Activated CD8-positive, alpha-beta memory T cell treated with anti-CD3 and anti-CD28 coated beads for 4 hours (primary cell): ENCODE results near the gene RECQL5.

Experiments
- DNase-seq, 2 donors: peaks; one replicate each; pipeline ENCODE4 v3.0.0-alpha.2; 2020; ENCODE audit warnings: low read depth in 2 of 2

RECQL5 gene

GRCh38 chr17:75633486-75634375 lies 33.2 kb downstream of the RECQL5 start:
- no peak for DNase-seq

DNA sequence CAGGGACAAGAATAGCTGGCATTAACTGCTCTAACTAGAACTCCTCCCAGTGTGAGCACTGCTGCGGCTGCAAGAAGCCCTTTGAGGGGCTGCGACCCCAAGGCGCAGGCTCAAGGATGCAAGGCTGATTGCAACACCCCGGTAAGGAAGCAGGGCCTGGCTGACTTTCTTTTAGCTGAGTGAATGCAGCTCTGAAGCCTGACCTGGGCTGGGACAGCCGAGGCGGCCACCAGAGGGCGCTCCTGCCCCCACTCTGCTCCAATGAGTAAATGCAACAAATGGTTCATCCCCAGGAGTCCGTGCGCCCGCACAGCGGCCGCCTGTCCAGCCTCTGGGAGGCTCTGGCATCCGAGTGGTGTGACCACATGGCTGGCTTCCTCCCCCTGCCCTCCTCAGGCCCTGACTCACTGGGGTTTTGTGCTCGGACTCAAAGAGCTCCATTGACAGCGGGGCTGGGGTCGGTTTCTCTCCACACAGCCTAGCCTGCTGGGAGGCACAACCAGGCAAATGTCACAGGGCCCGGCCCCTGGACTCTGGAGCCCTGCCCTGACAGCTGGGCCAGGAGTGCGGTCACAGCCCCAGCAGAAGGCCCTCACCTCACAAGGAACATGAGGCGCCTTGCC lies 34.0 kb downstream of the RECQL5 start, which contains the start of gene SMIM5:
TSS of gene SMIM5 (plus strand) at position 572 of the 623 bp plus-strand sequence. CDS start 6,768 bp downstream, outside the sequence.
- DNase-seq, result peak; percentile 63 to 65

DNA sequence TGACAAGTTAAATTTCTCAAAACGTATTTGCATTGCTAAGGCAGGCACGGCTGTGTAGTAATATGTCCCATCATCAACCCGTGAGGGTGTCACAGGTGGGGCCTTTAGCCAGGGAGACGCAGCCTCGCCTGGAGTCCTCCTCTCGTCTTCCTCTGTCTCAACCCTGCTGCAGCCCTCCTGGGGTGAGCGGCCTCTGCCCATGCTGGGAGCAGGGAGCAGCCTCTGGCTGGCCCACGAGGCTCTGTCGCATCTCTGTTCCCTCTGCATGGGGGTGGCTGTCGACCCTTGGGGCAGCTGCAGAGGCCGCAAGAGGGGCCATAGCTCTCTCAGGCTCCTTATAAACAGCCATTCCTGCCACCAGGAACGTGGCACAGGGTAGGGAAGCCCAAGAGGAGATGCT lies 34.5 kb downstream of the RECQL5 start:
- no peak for DNase-seq

DNA sequence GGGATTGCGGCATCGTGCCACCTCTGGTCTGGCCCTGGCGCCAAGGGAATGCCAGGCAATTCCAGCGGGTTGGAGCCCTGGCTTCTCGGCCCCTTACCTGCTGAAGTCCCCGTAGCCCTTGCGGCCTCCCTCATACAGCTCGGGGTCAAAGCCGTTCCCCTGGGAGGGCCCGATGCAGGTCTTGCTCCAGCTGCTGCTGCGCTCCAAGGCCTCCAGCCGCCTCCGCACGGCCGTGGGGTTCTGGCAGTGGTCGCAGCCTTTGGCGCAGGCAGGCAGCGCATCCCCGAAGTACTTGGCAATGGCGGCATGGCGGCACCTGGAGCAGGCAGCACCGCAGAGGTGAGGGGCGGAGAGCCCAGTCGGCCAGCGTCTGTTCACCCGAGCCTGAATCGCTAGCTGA lies 35.6 kb downstream of the RECQL5 start:
- DNase-seq, result no peak

DNA sequence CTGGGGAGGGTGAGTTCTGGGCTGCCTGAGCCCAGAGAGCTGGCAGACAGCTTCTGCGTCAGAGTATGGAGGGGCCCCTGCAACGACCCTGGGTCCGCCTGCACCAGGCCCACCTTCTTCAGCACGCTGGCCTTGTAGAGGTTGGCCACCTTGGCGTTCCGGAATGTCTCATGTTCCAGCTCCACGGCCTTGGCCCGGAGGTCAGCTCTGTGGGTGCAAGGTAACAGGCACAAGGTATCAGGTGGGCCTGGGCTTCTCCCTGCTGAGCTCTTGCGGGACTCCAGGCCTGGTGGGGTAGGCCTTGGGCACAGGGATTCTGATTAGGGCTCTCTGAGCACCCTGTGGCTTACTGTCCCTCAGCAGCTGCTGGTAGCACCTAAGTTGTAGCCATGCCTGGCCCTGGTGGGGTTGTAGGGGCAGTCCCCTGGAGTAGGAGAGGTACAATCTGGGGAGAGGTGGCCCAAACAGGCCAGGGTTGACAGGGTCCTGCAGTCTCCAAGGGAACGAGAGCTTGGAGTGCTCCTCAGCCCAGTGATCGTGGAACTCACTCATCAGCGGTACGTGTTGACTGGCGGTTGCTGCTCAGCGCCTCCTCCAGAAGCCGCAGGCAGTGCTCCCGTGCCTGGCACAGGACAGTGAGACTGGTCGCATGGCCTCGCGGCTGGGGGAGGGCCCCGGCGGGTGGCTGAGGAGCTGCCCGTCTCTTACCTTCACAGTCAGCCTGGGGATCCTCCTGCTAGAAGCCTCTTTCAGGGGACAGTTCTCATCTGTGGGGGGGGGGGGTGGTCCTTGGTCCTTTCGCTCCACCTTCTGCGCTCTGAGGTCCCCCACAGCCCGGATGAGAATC lies 36.7 kb downstream of the RECQL5 start:
- DNase-seq, result no peak

DNA sequence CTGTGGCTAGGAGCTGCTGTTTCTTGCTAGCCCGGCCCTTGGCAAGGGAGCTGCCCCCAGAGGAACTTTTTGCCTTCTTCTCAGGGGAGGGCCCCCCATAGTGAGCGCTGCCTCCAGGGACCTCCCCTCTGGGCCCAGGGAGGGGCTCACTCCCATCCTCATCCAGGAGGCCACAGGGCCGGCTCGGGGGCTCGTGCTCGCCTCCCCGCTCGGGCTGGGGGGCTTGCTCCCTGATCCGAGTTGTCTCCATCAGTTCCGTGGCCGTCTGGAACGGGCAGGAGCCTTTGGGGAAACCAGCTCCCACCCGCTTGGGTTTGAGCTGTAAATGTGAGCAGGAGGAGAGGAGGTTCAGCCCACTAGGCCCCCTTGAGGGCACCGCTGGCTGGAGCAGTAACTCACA lies 37.8 kb downstream of the RECQL5 start:
- no peak for DNase-seq

DNA sequence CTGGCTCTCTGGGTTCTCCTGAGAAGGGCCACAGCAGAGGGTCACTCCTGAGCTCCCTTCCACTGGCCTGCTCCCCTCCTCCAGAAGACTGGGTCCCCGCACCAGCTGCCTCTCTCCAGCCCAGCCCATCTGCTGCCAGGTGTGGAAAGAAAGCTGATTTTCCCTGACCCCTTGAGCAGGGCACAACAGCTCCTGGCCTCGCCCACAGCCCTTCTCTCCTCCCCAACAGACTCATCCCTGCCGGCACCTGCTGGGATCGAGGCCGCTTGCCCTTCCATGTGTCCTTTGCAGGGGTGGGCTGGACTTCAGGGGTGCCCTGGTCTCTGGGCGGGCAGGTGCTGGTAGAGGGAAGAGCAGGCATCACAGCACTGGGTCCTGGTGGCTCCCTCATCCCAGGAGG lies 38.5 kb downstream of the RECQL5 start:
- DNase-seq, result no peak

GRCh38 chr17:75627094-75627493 lies 39.9 kb downstream of the RECQL5 start:
- no peak for DNase-seq

DNA sequence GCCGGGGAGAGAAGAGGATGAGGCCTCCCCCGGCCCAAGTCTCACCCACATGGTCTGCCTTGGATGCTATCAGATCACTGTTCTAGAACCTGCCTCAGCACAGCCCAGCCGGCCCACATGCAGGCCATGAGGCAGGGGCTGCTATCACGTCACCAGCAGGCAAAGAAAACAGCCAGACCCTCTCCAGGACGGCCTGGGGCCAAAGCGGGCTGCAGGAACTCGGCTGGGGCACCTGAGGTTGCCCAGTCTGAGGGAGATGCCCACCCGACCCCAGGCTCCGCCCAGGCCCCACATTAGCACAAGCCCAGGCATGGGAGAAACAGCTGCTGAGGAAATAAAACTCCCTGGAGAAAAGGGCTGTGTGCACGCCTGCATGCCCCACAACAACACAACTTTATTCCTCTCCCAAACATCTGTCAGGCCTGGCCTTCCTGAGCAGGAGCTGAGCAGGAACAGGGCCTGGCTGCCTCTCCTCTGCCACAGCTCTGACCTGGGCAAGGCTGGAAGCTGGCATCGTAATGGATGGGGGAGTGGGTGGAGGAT lies 40.4 kb downstream of the RECQL5 start:
- no peak for DNase-seq

DNA sequence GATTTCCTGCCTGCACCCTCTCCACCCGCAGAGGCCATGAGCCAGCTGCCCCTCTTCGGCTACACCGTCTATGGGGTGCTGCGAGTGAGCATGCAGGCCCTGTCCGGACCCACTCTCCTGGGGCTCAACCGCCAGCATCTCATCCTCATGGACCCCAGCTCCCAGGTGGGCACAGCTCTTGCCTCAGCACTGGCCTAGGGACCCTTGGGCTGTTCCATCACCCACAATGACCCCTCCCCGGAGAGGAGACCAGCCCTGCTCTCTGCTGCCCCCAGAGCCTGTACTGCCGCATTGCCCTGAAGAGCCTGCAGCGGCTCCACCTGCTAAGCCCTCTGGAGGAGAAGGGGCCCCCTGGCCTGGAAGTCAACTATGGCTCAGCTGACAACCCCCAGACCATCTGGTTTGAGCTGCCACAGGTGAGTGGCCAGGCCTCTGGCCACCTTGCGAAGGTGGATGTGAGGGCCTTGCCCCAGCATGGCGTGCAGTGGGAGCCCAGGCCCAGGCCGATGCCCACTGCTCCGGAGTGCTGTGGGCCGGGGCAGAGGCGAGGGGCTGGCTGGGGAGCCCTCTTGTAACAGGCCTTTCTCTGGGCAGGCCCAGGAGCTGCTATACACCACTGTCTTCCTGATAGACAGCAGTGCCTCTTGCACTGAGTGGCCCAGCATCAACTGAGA lies 41.0 kb downstream of the RECQL5 start:
- DNase-seq, result no peak

GRCh38 chr17:75624714-75625345 lies 42.1 kb downstream of the RECQL5 start:
- DNase-seq, result no peak

GRCh38 chr17:75624021-75624420 lies 42.9 kb downstream of the RECQL5 start:
- no peak for DNase-seq

DNA sequence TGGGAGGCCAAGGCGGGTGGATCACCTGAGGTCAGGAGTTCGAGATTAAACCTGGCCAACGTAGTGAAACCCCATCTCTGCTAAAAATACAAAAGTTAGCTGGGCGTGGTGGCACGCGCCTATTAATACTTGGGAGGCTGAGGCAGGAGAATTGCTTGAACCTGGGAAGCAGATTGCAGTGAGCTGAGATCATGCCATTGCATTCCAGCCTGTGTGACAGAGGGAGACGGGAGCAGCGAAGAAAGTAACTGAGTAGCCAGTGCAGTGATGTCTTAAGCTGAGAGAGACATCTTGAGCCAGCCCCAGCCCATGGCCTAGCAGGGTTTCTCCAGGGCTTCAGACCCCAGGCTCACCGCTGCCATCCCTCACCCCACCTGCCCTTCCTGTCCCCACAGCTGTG lies 43.6 kb downstream of the RECQL5 start:
- DNase-seq, result no peak

DNA sequence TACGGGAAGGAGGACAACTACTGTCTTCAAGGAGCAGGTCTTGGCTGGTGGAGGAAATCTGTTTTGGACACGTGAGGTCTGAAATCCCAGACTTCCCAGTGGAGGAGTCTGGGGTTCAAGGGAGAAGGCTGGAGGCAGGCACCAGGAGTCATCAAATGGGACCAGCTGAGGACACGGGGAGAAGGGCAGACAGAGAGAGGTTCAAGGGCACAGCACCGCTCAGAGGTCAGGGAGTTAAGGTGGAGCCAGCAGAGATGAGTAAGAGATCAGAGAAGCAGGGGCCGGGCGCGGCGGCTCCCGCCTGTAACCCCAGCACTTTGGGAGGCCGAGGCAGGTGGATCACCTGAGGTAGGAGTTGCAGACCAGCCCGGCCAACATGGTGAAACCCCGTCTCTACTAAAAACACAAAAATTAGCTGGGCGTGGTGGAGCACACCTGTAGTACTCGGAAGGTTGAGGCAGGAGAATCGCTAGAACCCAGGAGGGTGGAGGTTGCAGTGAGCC lies 44.1 kb downstream of the RECQL5 start:
- no peak for DNase-seq

- DNase-seq, result no peak
Measured at GRCh38 chr17:75622076-75622475, 44.9 kb downstream of the RECQL5 start.

DNA sequence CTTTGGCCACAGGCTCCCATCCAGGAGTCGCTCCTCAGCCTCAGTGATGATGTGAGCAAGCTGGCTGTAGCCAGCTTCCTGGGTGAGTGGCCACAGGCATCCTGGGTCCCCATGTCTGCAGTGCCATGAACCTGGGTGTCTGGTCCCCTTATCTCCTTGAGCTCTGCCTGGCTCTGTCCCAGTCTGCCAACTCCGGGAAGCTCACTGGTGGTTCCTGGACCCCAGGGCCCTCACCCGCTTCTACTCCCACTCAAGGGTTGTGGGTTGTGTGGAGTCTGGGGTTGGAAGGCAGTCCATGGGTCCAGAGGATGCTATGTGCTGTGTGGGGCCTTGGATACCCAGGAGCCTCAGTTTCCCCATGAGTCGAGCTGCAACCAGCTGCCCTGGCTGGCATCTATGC lies 45.5 kb downstream of the RECQL5 start:
- DNase-seq, result no peak

DNA sequence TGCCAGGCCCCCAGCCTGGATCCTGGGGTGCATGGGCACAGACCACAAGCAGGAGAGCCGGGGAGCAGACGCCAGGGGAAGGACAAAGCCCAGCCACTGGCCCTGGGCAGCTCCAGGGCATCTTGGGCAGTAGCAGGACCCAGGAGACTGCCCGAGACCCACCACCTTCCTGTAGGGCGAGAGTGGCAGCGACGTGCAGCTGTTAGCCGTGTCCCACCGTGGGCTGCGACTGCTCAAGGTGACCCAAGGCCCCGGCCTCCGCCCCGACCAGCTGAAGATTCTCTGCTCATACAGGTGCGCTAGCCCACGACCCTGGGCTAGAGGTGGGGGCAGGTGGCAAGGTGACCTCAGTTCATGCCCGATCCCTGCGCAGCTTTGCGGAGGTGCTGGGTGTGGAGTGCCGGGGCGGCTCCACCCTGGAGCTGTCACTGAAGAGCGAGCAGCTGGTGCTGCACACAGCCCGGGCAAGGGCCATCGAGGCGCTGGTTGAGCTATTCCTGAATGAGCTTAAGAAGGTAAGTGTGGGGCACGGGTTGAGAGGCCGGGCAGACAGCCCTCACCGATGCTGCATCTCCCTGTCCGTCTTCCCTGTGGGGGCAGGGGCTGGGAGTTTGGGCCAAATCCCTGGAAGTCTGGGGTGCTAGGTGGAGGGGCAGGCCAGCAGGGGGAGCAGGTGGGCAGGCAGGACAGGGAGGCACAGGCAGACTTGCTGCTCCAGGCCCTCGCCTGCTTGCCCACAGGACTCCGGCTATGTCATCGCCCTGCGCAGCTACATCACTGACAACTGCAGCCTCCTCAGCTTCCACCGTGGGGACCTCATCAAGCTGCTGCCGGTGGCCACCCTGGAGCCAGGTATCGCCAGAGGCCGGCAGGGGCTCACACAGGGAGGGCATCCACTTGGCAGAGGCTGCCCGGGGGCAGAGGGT lies 47.2 kb downstream of the RECQL5 start:
- DNase-seq, result no peak

DNA sequence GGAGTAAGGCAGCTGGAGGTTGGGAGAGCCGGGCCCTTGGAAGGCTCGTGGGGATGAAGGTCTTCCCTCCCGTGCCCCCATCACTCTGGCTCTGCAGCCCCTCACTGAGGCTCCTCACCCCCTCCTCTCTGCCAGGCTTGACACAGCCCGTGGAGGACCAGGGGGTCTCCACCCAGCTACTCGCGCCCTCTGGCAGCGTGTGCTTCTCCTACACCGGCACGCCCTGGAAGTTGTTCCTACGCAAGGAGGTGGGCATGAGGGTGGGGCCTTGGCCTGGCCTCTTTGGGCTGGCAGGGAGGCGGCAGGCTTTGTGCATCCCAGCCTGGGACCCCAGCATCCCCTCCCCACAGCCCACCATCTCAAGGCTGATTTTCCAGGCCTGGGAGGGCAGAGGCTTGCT lies 49.3 kb downstream of the RECQL5 start:
- DNase-seq, result no peak

DNA sequence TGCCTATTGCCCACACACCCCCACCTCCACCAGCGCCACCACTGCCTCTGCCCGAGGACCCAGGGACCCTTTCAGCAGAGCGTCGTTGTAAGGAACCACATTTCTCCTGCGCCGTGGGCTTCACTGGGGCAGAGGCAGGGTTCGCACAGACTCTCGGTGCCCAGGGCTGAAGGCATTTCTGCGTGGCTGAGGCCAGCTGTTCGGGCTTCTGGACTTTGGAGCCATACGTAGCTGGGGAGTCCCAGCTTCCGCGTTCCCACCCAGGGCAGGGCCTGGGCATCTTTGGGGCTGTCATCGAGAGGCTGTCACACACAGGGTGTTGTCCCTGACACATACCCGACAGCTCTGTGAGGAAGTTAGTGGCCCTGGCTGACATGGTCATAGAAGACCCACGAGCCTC lies 49.7 kb downstream of the RECQL5 start:
- DNase-seq, result no peak
